Measurements from ENCODE around the gene USF3.

USF3 gene

GRCh38 chr3:113623811-113624210 lies 72.6 kb downstream of the USF3 start:
- Histone ChIP-seq H3K9me3 (ENCODE audit: control insufficient read depth, low read length) (no peaks in the 10 kb centered on the region), H3K9ac (ENCODE audit: low read length) (no peak overlapping the region), H3K4me1 (ENCODE audit: control insufficient read depth, insufficient read depth, low read length) (no peaks in the 10 kb centered on the region)

GRCh38 chr3:113623324-113623723 lies 73.1 kb downstream of the USF3 start:
- H3K4me1 ChIP-seq (ENCODE audit: control insufficient read depth, insufficient read depth, low read length) = no peaks in the 10 kb centered on the region
- H3K4me3 ChIP-seq (ENCODE audit: low read length) = no peak overlapping the region
- H3K9ac ChIP-seq (ENCODE audit: low read length) = no peak overlapping the region
- no peaks in the 10 kb centered on the region for H3K27me3 ChIP-seq (ENCODE audit: control insufficient read depth, insufficient read depth, low read length)
- no peaks in the 10 kb centered on the region for H3K36me3 ChIP-seq (ENCODE audit: control insufficient read depth, insufficient read depth, low read length)
- H3K9me3 ChIP-seq (ENCODE audit: control insufficient read depth, low read length) = no peaks in the 10 kb centered on the region

More at GRCh38 chr3:113623811-113624210, 72.6 kb downstream of the USF3 start:
- Histone ChIP-seq H3K4me3 (ENCODE audit: low read length) (no peak overlapping the region), H3K27me3 (ENCODE audit: control insufficient read depth, insufficient read depth, low read length) (no peaks in the 10 kb centered on the region), H3K36me3 (ENCODE audit: control insufficient read depth, insufficient read depth, low read length) (no peaks in the 10 kb centered on the region)

GRCh38 chr3:113620091-113620490 lies 76.4 kb downstream of the USF3 start:
- Histone ChIP-seq H3K9me3 (ENCODE audit: control insufficient read depth, low read length) (no peaks in the 10 kb centered on the region), H3K4me3 (ENCODE audit: low read length) (no peak overlapping the region), H3K4me1 (ENCODE audit: control insufficient read depth, insufficient read depth, low read length) (no peaks in the 10 kb centered on the region), H3K36me3 (ENCODE audit: control insufficient read depth, insufficient read depth, low read length) (no peaks in the 10 kb centered on the region), H3K27me3 (ENCODE audit: control insufficient read depth, insufficient read depth, low read length) (no peaks in the 10 kb centered on the region), H3K9ac (ENCODE audit: low read length) (no peak overlapping the region)

GRCh38 chr3:113617726-113618125 lies 78.7 kb downstream of the USF3 start:
- Histone ChIP-seq H3K9me3 (ENCODE audit: control insufficient read depth, low read length) (no peaks in the 10 kb centered on the region), H3K4me3 (ENCODE audit: low read length) (no peak overlapping the region), H3K27me3 (ENCODE audit: control insufficient read depth, insufficient read depth, low read length) (no peaks in the 10 kb centered on the region), H3K36me3 (ENCODE audit: control insufficient read depth, insufficient read depth, low read length) (no peaks in the 10 kb centered on the region), H3K9ac (ENCODE audit: low read length) (no peak overlapping the region), H3K4me1 (ENCODE audit: control insufficient read depth, insufficient read depth, low read length) (no peaks in the 10 kb centered on the region)

- Histone ChIP-seq H3K9me3 (ENCODE audit: control insufficient read depth, low read length) (no peaks in the 10 kb centered on the region), H3K4me1 (ENCODE audit: control insufficient read depth, insufficient read depth, low read length) (no peaks in the 10 kb centered on the region), H3K36me3 (ENCODE audit: control insufficient read depth, insufficient read depth, low read length) (no peaks in the 10 kb centered on the region), H3K4me3 (ENCODE audit: low read length) (no peak overlapping the region), H3K27me3 (ENCODE audit: control insufficient read depth, insufficient read depth, low read length) (no peaks in the 10 kb centered on the region), H3K9ac (ENCODE audit: low read length) (no peak overlapping the region)
Measured at GRCh38 chr3:113615976-113616375, 80.5 kb downstream of the USF3 start.

- Histone ChIP-seq H3K9me3 (ENCODE audit: control insufficient read depth, low read length) (no peaks in the 10 kb centered on the region), H3K4me1 (ENCODE audit: control insufficient read depth, insufficient read depth, low read length) (no peaks in the 10 kb centered on the region), H3K36me3 (ENCODE audit: control insufficient read depth, insufficient read depth, low read length) (no peaks in the 10 kb centered on the region), H3K27me3 (ENCODE audit: control insufficient read depth, insufficient read depth, low read length) (no peaks in the 10 kb centered on the region), H3K4me3 (ENCODE audit: low read length) (no peak overlapping the region), H3K9ac (ENCODE audit: low read length) (no peak overlapping the region)
Measured at GRCh38 chr3:113614402-113614801, 82.0 kb downstream of the USF3 start.

GRCh38 chr3:113607219-113607596 lies 89.2 kb downstream of the USF3 start:
- no peak overlapping the region for H3K4me3 ChIP-seq (ENCODE audit: low read length)
- no peaks in the 10 kb centered on the region for H3K36me3 ChIP-seq (ENCODE audit: control insufficient read depth, insufficient read depth, low read length)
- no peaks in the 10 kb centered on the region for H3K9me3 ChIP-seq (ENCODE audit: control insufficient read depth, low read length)
- no peaks in the 10 kb centered on the region for H3K27me3 ChIP-seq (ENCODE audit: control insufficient read depth, insufficient read depth, low read length)
- no peaks in the 10 kb centered on the region for H3K4me1 ChIP-seq (ENCODE audit: control insufficient read depth, insufficient read depth, low read length)
- no peak overlapping the region for H3K9ac ChIP-seq (ENCODE audit: low read length)

GRCh38 chr3:113606539-113607218 lies 89.8 kb downstream of the USF3 start:
- no peaks in the 10 kb centered on the region for H3K36me3 ChIP-seq (ENCODE audit: control insufficient read depth, insufficient read depth, low read length)
- no peaks in the 10 kb centered on the region for H3K4me1 ChIP-seq (ENCODE audit: control insufficient read depth, insufficient read depth, low read length)
- H3K9ac ChIP-seq (ENCODE audit: low read length) = no peak overlapping the region
- no peaks in the 10 kb centered on the region for H3K27me3 ChIP-seq (ENCODE audit: control insufficient read depth, insufficient read depth, low read length)
- H3K9me3 ChIP-seq (ENCODE audit: control insufficient read depth, low read length) = no peaks in the 10 kb centered on the region
- H3K4me3 ChIP-seq (ENCODE audit: low read length) = no peak overlapping the region

GRCh38 chr3:113602836-113603235 lies 93.6 kb downstream of the USF3 start:
- Histone ChIP-seq H3K4me3 (ENCODE audit: low read length) (no peak overlapping the region), H3K36me3 (ENCODE audit: control insufficient read depth, insufficient read depth, low read length) (no peaks in the 10 kb centered on the region), H3K9ac (ENCODE audit: low read length) (no peak overlapping the region), H3K27me3 (ENCODE audit: control insufficient read depth, insufficient read depth, low read length) (no peaks in the 10 kb centered on the region), H3K4me1 (ENCODE audit: control insufficient read depth, insufficient read depth, low read length) (no peaks in the 10 kb centered on the region), H3K9me3 (ENCODE audit: control insufficient read depth, low read length) (no peaks in the 10 kb centered on the region)

- H3K27me3 ChIP-seq (ENCODE audit: control insufficient read depth, insufficient read depth, low read length) = no peaks in the 10 kb centered on the region
- no peaks in the 10 kb centered on the region for H3K4me1 ChIP-seq (ENCODE audit: control insufficient read depth, insufficient read depth, low read length)
- H3K4me3 ChIP-seq (ENCODE audit: low read length) = no peak overlapping the region
- H3K9me3 ChIP-seq (ENCODE audit: control insufficient read depth, low read length) = no peaks in the 10 kb centered on the region
- H3K36me3 ChIP-seq (ENCODE audit: control insufficient read depth, insufficient read depth, low read length) = no peaks in the 10 kb centered on the region
- no peak overlapping the region for H3K9ac ChIP-seq (ENCODE audit: low read length)
Measured at GRCh38 chr3:113602256-113602655, 94.2 kb downstream of the USF3 start.

- H3K4me3 ChIP-seq (ENCODE audit: low read length) = no peak overlapping the region
- no peaks in the 10 kb centered on the region for H3K27me3 ChIP-seq (ENCODE audit: control insufficient read depth, insufficient read depth, low read length)
- no peaks in the 10 kb centered on the region for H3K36me3 ChIP-seq (ENCODE audit: control insufficient read depth, insufficient read depth, low read length)
- H3K9me3 ChIP-seq (ENCODE audit: control insufficient read depth, low read length) = no peaks in the 10 kb centered on the region
- H3K4me1 ChIP-seq (ENCODE audit: control insufficient read depth, insufficient read depth, low read length) = no peaks in the 10 kb centered on the region
- no peak overlapping the region for H3K9ac ChIP-seq (ENCODE audit: low read length)
Measured at GRCh38 chr3:113601240-113601639, 95.2 kb downstream of the USF3 start.

GRCh38 chr3:113600418-113601182 lies 95.8 kb downstream of the USF3 start:
- Histone ChIP-seq H3K4me3 (ENCODE audit: low read length) (no peak overlapping the region), H3K27me3 (ENCODE audit: control insufficient read depth, insufficient read depth, low read length) (no peaks in the 10 kb centered on the region), H3K9me3 (ENCODE audit: control insufficient read depth, low read length) (no peaks in the 10 kb centered on the region), H3K36me3 (ENCODE audit: control insufficient read depth, insufficient read depth, low read length) (no peaks in the 10 kb centered on the region), H3K4me1 (ENCODE audit: control insufficient read depth, insufficient read depth, low read length) (no peaks in the 10 kb centered on the region), H3K9ac (ENCODE audit: low read length) (no peak overlapping the region)

Data from mucosa of stomach (tissue), 1 donor.